Measurements from ENCODE around the gene LTK.
"Not testable (repeated sequence)": the region's sequence is repeated elsewhere in the genome, so short reads cannot be mapped to it uniquely, and the experiment has no call there.

LTK gene

DNA sequence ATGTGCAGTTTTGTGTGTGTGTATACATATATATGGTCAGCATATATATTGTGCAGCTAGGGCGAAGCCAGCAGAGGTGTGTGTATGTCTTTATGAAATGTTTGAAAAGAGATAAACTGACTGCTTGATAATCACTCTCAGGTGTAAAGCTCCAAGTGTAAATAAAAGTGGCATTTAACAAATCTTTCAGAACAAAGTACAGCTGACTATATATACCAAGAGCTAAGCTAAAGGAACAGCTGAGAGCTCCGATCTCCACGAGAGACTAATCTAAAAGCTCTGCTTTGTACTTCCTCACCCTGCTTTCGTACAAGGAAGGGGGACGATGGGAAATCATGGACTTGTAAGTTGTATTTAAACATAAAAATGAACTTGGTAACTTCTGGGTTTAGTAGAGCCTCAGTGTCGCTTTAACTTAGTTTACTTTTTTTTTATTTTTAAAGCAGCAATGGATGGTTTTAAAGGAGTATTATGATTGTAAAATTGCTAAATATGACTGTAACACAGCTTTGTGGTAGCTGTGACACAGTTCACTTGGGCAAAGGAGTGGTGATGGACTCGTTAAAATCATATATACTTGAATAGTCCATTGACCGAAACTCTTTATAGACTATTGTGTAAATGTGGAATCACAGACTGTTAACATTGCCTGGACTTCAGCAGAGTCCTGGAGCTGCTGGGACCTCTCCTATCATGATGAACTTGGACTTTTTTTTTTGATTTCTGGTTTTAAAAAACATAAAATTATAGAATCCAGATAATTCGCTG, 31.3 kb downstream of the LTK start:
- TF ChIP-seq, protein P1, sequence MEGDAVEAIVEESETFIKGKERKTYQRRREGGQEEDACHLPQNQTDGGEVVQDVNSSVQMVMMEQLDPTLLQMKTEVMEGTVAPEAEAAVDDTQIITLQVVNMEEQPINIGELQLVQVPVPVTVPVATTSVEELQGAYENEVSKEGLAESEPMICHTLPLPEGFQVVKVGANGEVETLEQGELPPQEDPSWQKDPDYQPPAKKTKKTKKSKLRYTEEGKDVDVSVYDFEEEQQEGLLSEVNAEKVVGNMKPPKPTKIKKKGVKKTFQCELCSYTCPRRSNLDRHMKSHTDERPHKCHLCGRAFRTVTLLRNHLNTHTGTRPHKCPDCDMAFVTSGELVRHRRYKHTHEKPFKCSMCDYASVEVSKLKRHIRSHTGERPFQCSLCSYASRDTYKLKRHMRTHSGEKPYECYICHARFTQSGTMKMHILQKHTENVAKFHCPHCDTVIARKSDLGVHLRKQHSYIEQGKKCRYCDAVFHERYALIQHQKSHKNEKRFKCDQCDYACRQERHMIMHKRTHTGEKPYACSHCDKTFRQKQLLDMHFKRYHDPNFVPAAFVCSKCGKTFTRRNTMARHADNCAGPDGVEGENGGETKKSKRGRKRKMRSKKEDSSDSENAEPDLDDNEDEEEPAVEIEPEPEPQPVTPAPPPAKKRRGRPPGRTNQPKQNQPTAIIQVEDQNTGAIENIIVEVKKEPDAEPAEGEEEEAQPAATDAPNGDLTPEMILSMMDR (IDR thresholded peaks at IDR 0.05; ENCODE audit: insufficient read depth, low read depth, low read length, missing control alignments) = no peak
- no peak overlapping the region for H3K4me3 ChIP-seq (ENCODE audit: low read depth, low read length)
- no peak for DNase-seq (ENCODE audit: low read depth)

DNA sequence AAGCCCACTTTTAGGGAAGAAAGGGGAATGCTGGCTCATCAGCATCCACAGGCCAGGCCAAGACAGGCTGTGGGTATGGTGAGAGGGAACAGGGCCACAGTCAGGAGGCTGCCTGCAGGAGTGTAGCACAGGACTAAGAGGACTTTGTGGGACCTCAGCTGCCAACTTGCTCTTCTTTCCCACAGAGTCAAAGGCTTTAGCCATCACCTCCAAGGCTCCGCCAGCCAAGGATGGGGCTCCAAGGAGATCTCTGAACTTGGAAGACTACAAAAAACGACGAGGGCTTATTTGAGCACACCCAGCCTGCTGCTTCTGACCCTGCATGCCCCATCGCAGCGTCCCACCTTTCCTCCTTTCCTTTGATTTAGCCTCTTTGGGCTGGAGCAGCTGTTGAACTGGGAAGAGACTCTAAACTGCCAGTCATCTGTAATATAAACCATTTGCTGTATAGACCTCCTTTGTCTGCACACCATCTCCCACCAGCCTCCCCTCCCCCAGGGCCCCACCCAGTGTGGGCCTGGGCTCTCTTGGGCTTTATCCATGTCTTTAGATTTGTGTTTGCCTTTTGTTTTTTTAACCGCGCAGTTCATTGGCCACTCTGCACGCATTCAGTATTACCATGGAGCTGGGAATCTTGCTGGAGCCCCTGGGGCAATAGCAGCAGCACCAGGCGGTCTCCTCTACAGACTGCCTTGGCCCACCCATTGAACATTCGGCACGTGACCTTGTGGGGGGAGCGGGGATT, 33.1 kb downstream of the LTK start:
- DNase-seq (ENCODE audit: low read depth) = no peak
- H3K4me3 ChIP-seq (ENCODE audit: low read depth, low read length) = no peak overlapping the region
- TF ChIP-seq, protein P1 (IDR thresholded peaks at IDR 0.05; ENCODE audit: insufficient read depth, low read depth, low read length, missing control alignments) = no peak

DNA sequence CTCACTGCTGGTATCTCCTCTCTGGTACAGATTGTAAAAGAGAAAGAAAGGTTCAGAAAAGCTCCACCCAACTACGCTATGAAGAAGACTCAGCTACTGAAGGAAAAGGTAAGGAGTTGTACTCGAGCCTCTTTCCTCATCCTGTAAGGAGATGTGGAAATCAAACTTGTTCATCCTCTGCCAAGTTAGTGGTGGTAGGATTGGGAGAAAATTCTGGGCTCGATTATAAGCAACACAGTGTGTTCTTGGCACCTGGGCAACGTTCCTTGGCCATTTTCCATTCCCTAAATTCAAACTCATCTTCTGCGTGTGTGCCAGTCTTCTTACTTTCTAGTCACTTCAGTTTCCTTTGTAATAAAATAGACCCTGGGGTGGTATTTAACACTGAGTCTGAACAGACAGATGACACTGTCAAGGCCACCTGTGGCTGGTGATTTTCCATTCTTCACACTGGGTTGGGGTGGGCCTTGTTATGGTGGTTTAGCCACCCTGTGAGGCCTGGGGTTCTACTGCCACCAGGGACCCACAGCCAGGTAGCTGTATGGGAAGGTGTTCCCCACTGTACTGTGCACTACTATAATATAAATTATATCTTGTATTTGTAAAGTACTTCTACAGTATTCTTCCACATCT, 37.1 kb downstream of the LTK start:
- H3K4me3 ChIP-seq (ENCODE audit: low read depth, low read length) = no peak overlapping the region
- TF ChIP-seq, protein P1 (IDR thresholded peaks at IDR 0.05; ENCODE audit: insufficient read depth, low read depth, low read length, missing control alignments) = no peak
- DNase-seq (ENCODE audit: low read depth) = no peak

DNA sequence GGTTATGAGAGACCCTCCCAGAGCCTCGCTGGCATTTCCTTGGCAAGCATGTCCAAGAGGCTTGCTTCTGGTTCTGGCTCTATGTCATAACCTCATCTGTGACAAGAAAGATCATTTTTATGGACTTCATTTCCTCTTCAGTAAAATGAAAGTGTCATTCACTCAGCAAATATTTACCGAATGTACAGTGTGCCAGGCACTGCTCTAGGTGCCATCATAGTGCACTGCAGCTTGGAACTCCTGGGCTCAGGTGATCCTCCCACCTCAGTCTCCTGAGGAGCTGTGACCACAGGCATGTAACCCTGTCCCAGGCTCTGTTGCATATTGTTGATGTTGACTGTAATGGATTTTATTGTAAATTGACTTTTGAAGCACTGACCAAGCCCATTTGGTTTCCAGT, 38.7 kb downstream of the LTK start:
- no peak overlapping the region for H3K4me3 ChIP-seq (ENCODE audit: low read depth, low read length)
- TF ChIP-seq, protein P1 (IDR thresholded peaks at IDR 0.05; ENCODE audit: insufficient read depth, low read depth, low read length, missing control alignments) = no peak
- no peak for DNase-seq (ENCODE audit: low read depth)

DNA sequence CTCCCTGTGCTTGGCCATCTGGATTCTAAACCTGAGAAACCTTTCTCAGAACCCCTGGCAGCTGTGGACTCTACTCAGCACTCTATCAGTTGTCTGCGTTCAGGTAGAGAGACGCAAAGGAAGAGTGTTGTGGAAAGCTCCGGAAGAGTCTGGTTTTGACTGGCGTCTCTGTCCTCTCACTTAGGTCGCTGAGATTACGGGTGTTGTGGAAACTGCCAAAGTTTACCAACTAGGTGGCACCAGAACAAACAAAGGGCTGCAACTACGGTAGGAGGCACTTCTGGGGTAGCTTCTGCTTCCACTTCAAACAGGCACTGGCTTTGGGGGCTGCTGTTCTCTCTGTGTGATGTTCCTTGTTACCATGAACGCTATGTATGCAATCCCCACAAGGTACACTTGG, 39.2 kb downstream of the LTK start:
- TF ChIP-seq, protein P1 (IDR thresholded peaks at IDR 0.05; ENCODE audit: insufficient read depth, low read depth, low read length, missing control alignments) = no peak
- no peak for DNase-seq (ENCODE audit: low read depth)

DNA sequence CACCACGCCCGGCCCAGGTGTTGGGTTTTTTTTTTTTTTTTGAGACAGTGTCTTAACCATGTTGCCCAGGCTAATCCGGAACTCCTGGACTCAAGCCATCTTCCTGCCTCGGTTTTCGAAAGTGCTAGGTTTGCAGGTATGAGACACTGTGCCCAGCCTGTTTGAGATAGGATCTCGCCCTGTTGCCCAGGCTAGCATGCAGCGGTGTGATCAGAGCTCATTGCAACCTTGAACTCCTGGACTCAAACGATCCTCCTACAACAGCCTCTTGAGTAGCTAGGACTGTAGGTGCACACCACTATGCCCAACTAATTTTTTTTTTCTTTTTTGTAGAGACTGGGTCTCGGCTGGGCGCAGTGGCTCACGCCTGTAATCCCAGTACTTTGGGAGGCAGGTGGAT, 40.2 kb downstream of the LTK start:
- H3K4me3 ChIP-seq (ENCODE audit: low read depth, low read length) = no peak overlapping the region
- DNase-seq (ENCODE audit: low read depth) = no peak
- TF ChIP-seq, protein P1 (IDR thresholded peaks at IDR 0.05; ENCODE audit: insufficient read depth, low read depth, low read length, missing control alignments) = no peak

More for the DNA sequence above, 39.2 kb downstream of the LTK start:
- no peak overlapping the region for H3K4me3 ChIP-seq (ENCODE audit: low read depth, low read length)

DNA sequence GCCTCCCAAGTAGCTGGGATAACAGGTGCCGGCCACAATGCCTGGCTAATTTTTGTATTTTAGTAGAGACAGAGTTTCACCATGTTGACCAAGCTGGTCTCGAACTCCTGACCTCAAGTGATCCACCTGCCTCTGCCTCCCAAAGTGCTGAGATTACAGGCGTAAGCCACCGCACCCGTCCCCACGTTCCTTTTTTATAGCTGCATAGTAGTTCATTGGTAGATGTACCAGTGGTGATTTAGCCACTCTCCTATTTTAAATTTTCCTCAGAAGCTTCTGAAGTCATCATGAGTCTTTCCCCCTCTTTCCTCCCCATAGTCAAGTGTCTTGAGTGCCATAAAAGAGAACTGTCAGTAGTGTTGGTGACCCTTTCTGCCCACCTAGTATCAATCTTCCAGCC, 44.0 kb downstream of the LTK start:
- H3K4me3 ChIP-seq (ENCODE audit: low read depth, low read length); DNase-seq (ENCODE audit: low read depth): not testable (repeated sequence)
